HG02588 (cell line): Measurements from ENCODE around the gene ARHGAP42.

Source experiments
- ATAC-seq: cut with Tn5 transposase; IDR thresholded peaks from one replicate; pipeline ENCODE4 v1.9.1; 2021; ENCODE audit warnings: mild to moderate bottlenecking, moderate library complexity; ENCODE audit not compliant: unreplicated experiment

The ARHGAP42 gene

DNA sequence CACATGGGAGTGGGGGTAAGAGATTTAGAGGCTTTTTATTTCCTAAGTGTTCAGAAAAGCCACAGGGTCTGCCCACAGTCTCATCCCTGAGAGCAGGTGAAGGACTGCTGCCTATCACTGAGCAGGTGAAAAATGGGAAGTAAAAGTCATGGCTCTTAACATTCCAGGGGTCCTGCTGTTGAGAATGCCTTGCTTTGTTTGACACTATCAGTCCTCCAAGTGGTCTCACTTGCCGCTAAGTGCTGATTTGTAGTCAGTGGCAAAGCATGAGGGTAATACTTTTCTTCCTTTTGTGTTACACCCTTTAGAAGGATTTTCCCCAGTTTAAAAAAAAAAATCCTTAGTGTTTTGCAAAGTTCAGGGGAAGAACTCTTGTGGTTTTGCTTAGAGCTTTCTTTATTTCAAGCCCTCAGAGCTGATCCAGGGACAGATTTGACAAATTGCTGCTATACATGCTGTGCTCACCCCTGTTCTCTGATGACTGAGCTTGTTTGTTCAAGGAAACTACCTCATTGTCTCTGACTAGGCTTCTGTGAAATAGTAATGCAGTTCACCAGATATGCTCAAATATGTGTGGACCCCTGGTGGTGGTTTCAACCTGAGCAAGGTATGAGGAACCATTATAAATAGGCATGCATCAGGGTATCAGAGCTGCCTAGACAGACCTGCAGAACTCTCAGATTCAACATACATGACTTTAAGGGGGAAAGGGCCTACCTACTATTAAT lies 141.0 kb downstream of the ARHGAP42 start:
- ATAC-seq = peak; percentile 79

DNA sequence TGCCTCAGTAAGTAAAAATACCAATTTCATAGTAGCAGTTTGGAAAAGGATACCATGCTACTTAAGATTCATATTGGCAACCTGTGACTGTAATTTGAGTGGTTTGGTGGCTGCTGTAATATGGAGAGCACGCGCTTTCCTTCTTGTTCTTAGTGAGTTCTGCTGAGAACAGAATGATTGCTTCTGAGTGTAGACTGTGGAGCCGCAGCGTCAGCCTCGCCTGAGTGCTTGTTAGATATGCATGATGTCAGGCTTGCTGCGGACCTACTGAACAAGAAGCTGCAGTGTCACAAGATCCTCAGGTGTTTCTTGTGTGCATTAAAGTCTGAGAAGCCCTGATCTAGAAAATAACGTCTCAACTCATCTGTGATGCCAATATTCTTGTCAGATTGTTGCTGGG lies 143.2 kb downstream of the ARHGAP42 start:
- no peak for ATAC-seq

GRCh38 chr11:100830978-100831732 lies 144.1 kb downstream of the ARHGAP42 start:
- no peak for ATAC-seq

- no peak for ATAC-seq
Observed at GRCh38 chr11:100831929-100832494, 144.9 kb downstream of the ARHGAP42 start.

GRCh38 chr11:100832829-100833228 lies 145.7 kb downstream of the ARHGAP42 start:
- no peak for ATAC-seq

DNA sequence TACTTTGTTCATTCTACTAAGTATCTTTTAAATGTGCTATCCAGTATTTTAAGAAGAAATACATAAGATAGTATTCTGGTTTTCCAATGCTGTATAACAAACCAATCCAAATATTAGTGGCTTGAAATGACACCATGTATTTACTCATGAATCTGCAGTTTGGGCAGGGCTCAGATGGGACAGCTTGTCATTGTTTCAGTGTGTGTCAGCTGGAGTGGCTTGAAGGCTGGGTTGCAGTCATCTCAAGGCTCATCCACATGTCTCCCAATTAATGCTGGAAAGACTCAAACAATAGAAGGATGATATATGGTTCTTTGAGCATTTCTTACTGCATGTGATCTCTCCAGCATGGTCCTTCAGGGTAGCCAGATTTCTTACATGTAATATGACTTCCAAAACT lies 146.2 kb downstream of the ARHGAP42 start:
- no peak for ATAC-seq

- ATAC-seq = no peak
Observed at GRCh38 chr11:100835854-100836253, 148.8 kb downstream of the ARHGAP42 start.

DNA sequence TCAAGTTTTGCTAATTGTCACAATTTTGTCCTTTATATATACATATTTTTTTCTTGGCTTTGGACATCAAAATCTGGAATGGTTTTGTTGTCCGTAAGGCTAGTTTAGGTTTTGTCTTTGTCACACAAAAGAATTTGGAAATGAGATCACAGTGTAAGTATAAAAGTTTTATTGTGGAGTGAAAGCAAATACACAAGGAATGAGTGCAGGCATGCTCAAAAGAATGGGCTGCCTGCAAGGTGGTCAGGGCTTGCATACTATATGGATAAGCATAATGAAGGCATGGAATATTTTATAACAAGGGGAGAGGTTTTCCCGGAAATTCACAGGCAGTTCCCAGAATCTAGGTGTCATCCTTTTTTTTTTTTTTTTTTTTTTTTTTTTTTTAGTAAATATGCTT lies 150.2 kb downstream of the ARHGAP42 start:
- no peak for ATAC-seq

DNA sequence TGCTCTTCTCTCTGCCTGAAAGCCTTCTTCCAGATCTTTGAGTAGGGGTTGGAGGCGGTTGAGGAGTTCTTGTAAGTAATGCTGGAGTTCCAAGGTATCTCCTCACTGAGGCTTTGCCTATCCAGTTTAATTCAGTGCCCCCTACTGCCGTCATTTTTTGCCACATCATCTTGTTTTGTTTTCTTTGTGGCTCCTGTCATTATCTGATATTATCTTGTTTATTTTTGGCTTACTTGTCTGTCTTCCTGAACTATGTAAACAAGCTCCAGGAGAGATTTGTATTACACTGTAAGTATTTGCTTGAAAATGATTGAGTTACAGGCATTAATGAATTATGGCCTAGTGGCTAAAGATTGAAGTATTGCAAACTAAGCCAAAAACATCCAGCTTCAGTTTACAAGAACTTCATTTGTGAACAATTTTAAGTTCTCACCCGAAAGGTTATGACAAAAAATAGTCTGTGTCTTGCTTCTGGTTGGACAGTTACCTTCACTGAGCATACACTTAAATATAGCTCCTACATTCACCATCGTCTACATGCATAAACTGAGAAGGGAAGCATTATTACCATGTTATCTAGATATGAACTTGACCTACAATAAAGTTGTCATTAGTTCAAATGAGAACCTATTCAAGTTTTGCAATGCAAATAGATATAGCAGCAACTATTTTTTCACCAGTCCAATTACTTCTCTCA lies 154.8 kb downstream of the ARHGAP42 start:
- no peak for ATAC-seq

DNA sequence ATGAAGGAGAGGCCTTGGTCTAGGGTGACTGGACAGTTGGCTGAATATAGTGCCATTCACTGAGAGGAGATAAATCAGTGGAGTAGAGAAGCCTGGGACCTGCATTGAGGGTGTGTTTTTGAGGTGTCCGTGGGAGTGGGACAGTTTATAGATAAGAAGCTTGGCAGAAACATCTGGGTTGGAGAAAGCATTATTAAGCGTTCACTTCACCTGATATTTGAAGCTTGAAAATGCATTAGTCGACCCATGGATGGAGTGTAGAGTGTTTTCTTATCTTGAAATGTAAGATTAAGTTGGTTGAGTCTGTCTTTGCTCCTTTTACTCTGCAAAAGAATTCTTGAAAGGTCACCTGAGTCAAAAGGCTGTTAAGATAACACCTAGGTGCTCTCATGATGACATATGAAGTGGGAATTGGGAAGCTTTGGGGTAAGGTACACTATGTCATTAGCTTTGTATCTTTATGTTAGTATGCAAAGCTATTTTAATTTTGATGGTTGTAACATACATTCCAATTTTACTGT lies 160.7 kb downstream of the ARHGAP42 start:
- no peak for ATAC-seq

DNA sequence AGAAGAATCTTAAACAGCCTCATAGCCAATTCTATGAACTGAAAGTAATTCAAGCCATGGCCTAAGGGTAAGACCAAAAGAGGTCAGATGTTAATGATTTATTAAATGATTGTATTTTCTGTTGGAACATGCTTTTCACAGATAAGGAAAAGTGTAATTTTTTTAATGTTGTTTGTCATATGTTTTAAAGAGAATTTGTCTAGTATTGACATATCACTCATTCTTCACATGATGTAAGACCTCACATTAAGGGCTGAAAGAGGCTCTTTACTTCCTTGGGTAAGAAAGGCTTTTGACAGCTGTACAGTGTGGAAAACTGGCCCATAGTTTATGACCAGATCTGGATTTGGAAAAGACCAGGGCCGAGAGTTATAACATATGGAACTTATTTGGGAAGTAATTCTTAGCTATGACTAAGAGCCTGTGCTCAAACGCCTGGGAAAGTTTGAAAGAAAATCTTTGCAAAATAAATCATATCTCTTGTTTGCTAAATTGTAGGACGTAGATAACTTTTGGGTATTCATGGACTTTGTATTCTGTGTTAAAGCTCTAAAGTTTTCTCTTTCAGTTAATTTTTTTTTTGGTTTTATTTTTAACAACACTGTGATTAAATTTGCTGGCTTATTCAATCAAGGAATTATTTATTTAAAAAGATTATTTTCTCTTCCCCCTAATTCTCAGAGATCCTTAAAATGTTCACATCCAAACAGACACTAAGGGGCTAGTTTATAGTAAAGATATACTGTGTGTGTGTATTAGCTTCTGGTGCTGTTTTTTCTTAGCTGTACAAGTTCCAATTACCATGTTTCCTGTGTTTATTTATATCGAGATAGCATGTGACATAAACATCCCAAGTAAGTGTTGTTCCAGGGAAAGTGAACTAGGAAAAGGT lies 162.2 kb downstream of the ARHGAP42 start:
- ATAC-seq = no peak

DNA sequence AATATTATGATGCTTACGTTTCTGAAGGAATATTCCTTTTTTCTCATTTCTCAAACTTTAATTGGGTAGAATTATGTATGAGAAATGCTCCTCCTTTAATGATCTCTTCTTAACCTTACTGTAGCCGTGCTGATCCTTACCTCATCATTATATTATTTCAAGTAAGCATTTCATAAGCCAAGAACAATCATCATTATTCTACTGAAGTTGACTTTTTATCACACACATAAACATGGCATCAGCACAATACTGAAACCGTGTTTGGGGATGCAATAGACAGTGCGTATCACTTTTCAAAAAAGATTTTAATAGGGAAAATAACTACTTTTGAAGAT lies 162.8 kb downstream of the ARHGAP42 start:
- no peak for ATAC-seq

DNA sequence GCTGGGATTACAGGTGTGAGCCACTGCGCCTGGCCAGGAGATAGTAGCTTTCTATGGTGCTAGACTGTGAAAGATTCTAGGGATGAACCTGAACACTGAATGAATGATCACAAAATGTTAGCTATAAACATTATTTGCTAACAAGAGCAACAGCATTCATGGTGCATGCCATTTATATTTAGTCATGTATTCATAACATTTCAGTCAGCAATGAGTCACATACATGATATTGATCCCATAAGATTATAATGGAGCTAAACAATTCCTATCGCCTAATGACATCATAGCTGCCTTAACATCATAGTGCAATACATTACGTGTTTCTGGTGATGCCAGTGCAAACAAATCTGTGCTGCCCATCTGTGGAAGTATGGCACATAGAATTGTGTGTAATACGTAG lies 164.1 kb downstream of the ARHGAP42 start:
- no peak for ATAC-seq

- ATAC-seq = no peak
Observed at GRCh38 chr11:100851584-100852152, 164.6 kb downstream of the ARHGAP42 start.

GRCh38 chr11:100855466-100856067 lies 168.5 kb downstream of the ARHGAP42 start:
- ATAC-seq = no peak

DNA sequence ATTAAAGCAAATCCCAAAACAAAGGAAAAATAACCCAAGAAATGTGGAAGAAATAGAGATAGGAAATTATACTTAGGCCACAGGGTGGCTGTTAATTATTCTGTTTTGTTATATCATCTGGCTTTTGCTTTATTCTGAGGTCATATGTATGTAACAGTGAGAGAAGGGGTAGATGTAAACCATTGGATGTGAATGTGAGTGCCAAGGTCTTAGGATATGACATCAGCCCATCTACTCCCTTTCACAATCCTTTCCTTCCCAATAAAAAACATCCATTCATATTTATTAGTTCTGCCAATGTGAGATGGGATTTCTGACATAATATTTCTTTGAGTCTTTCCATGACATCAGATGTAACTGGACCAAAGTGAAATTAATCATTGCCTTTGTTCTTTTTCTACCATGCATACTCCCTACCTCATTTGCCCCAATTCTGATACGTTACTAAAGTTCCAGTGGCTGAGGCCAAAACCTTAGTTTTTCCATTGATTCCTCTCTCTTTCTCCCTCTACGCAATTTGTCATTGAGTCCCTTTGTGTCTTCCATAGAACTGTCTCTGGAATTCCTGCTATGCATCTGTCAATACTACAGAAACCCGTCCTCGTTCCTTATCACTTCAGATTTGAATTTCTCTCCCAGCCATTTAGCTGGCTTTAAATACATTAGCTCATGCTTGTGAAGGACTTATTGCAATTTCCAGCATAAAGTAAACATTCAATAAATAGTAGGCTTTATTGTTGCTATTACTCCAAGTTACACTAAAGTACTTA lies 170.3 kb downstream of the ARHGAP42 start:
- ATAC-seq = no peak

DNA sequence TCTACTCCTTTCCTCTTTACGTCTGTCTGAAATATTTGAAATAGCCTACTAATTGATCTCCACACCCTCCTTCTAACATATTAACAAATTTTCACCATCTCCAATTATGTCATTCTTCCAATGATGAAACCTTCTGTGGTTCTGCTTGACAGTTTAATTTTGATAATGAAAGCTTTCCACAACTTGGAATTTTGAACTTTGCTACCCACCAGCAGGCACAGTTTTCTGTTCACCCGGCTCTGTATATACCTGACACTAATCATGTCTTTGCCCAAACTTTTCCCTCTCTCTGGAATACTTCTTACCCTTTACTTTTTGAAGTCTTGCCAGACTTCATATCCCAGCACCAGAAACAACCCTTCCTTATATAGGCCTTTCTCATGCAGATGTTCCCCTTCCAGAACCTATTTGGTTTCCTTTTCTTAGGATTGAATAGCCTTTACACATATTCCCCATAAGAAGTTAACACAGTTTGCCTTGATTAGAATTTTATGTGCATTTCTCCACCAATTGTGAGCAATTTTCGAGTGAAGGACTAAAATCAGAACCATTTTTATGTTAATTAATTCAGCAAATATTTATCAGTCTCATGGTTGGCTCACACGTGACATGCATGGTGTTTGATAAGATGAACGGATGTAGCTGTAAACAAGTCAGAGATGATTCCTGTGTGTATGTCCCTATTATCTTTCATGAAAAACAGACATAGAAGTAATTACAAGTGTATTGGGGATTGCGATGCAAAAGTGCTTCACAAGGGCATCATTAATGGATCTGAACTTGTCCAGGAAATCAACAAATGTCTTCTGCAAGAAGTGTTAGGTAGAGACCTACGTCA lies 173.4 kb downstream of the ARHGAP42 start:
- no peak for ATAC-seq

GRCh38 chr11:100861212-100861611 lies 174.1 kb downstream of the ARHGAP42 start:
- no peak for ATAC-seq
